ENCODE measurements around the gene ALG12. TPM values are rescaled to one million over a fixed set of nuclear protein-coding genes. Genes with fewer than 3 reads are reported as not detected.

Gene ALG12
- total RNA-seq, 4 donors from 2014 or later, result 12.8 to 16.6 (median 13.0) TPM

DNA sequence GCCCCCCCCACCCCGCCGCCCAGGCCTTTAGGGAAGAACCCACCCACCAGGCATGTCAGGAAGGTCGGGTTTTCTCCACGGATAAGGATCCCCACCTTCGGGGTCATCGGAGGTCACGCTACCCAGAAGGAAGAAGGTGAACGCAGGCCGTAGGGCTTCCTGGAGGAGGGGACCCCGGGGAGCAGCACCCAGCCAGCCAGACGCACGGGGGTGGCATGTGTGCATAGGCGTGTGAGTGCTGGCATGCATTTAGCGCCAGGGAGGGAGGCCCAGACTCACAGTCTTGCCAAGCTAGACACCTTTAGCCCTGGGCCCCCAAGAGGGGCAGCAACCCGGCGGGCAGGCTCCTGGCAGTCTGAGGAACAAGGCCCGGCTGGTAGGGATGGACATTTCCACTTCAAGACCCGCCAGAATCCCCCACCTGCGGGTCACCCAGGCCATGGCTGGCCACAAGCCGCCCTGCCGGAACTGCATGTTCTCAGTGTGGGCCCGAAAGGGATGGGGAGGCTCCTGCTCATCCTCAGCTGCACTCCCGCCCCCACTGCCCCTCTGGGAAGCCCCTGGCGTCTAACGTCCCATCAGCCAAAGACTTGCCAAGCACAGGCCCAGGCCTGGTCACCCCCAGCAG lies 25.6 kb upstream of the ALG12 start:
- Histone ChIP-seq H3K27me3 (no peaks in the 10 kb centered on the region), H3K36me3 (no peaks in the 10 kb centered on the region), H3K4me1 (peaks cover 16 to 50% (median 25%) of the 10 kb centered on the region in 3 donors), H3K27ac (peak overlapping the region in 1 of 4 donors; percentile 62), H3K9me3 (no peaks in the 10 kb centered on the region), H3K4me3 (peak overlapping the region in 1 of 4 donors; percentile 2)
- DNase-seq, result no peak
- TF ChIP-seq, protein P1, sequence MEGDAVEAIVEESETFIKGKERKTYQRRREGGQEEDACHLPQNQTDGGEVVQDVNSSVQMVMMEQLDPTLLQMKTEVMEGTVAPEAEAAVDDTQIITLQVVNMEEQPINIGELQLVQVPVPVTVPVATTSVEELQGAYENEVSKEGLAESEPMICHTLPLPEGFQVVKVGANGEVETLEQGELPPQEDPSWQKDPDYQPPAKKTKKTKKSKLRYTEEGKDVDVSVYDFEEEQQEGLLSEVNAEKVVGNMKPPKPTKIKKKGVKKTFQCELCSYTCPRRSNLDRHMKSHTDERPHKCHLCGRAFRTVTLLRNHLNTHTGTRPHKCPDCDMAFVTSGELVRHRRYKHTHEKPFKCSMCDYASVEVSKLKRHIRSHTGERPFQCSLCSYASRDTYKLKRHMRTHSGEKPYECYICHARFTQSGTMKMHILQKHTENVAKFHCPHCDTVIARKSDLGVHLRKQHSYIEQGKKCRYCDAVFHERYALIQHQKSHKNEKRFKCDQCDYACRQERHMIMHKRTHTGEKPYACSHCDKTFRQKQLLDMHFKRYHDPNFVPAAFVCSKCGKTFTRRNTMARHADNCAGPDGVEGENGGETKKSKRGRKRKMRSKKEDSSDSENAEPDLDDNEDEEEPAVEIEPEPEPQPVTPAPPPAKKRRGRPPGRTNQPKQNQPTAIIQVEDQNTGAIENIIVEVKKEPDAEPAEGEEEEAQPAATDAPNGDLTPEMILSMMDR (IDR thresholded peaks at IDR 0.05), result no peak
- TF ChIP-seq POLR2A (IDR thresholded peaks at IDR 0.05), result no peak
- 69 to 88% methylated on average over 4 of the region's 25 CpGs for WGBS, 2 donors
- intact Hi-C loops (cut with DNase I), result no loop called here

DNA sequence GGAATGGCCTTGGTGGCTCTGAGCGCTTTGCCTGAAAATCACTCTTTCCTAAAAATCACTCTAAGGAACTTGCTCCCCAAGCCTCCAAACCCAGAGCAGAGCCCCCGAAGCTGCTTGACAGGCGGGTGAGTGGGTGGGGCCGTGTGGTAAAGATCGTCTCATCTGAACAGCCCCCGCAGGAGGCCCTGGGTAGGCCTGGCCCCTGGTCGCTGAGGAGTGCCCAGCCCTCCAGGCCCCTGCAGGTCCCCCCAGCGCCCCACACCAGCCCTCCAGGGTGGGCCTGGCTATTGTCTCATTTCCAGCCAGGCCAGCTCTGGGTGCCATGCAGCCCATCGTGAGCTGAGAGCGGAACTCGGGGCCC lies 25.1 kb upstream of the ALG12 start:
- Histone ChIP-seq H3K27me3 (no peaks in the 10 kb centered on the region), H3K4me3 (no peak overlapping the region), H3K9me3 (no peaks in the 10 kb centered on the region), H3K36me3 (no peaks in the 10 kb centered on the region), H3K4me1 (peaks cover 11 to 50% (median 22%) of the 10 kb centered on the region in 3 donors), H3K27ac (no peak overlapping the region)
- WGBS, 2 donors, result 55% methylated on average over 4 of the region's 11 CpGs; no CpG with 5 or more reads in 1 of the 2 donors
- TF ChIP-seq POLR2A (IDR thresholded peaks at IDR 0.05), result no peak
- TF ChIP-seq, protein P1 (IDR thresholded peaks at IDR 0.05), result no peak
- intact Hi-C loops (cut with DNase I), result no loop called here
- DNase-seq, result no peak

DNA sequence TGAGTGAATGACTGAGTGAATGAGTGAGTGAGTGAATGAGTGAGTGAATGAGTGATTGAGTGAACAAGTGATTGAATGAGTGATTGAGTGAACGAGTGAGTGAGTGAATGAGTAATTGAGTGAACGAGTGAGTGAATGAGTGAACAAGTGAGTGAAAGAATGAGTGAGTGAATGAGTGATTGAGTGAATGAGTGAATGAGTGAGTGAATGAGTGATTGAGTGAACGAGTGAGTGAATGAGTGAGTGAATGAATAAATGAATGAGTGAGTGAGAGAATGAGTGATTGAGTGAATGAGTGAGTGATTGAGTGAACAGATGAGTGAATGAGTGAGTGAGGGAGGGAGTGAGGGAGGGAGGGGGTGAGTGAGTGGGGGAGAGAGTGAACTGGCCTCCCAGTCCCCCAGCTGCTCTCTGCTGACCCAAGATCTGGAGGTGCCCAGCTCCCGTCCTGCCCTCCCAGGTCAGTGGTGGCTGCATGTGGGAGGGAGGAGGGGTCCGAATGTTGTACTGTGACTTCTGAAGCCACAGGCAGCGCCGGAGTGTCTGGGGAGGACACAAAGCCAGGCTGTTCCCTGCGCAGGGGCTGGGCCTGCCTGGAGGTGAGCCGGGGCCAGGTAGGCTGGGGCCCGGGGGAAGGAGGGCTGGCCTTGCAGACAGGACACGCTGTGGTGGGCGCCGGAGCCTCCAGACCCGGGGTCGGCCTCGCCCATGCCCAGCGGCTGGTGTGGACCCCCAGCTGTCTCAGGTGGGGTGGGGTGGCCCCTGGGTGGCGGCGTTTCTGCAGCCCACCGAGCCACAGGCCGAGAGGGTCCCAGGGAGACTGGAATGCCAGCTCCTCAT lies 24.5 kb upstream of the ALG12 start:
- intact Hi-C loops (cut with DNase I), result no loop called here
- Histone ChIP-seq H3K27ac (no peak overlapping the region), H3K27me3 (no peaks in the 10 kb centered on the region), H3K4me3 (no peak overlapping the region), H3K4me1 (peaks cover 7 to 48% (median 16%) of the 10 kb centered on the region in 3 donors), H3K9me3 (no peaks in the 10 kb centered on the region), H3K36me3 (no peaks in the 10 kb centered on the region)
- TF ChIP-seq POLR2A (IDR thresholded peaks at IDR 0.05), result no peak
- TF ChIP-seq, protein P1 (IDR thresholded peaks at IDR 0.05), result no peak
- no peak for DNase-seq
- 85 to 89% methylated on average over 13 to 15 of the region's 21 CpGs for WGBS, 2 donors

DNA sequence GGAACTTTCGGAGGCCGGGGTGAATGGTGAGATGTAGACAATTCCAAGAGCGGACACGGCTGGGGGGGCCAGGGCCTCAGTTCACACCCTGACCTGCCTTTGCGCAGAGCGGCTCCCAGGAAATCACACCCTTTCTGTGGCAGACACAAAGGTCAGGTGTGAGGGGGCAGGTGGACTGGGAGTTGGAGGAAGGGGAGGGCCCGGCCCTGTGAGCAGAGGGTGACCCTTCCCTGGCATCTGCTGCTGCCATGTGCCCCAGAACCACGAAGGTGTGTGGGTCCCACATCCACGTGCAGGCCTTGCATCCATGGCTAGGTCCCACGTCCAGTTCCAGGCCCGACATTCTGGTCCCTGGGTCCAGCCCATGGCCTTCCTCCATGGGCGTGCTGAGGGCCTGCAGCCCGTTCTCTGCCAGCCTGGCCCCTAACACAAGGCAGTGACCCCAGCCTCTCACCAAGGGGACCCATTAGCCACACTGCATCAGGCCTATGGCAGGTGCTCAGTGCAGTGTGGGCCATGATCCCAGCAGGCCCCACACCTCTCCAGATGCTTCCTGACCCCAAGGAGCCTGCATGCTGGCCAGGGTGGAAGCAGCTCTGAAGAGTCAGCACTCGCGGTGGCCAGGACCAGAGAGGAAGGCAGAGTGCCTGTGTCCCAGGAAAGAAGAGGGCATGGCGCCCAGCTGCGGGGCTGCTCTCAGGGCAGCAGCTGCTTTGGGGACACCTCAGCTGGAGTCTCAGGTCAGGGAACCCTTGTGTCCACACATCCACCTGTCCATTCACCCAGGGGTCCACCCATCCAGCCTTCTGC lies 23.5 kb upstream of the ALG12 start:
- Histone ChIP-seq H3K27me3 (no peaks in the 10 kb centered on the region), H3K27ac (no peak overlapping the region), H3K9me3 (no peaks in the 10 kb centered on the region), H3K4me1 (peaks cover 3 to 48% (median 16%) of the 10 kb centered on the region in 3 donors), H3K36me3 (no peaks in the 10 kb centered on the region), H3K4me3 (no peak overlapping the region)
- no peak for DNase-seq
- WGBS, 2 donors, result 88% methylated on average over 5 to 10 of the region's 17 CpGs
- TF ChIP-seq POLR2A (IDR thresholded peaks at IDR 0.05), result no peak
- TF ChIP-seq, protein P1 (IDR thresholded peaks at IDR 0.05), result no peak
- intact Hi-C loops (cut with DNase I), result no loop called here

All from esophagus squamous epithelium (tissue), 5 donors.